HAP-1 (cell line): ENCODE results near the gene TCIRG1.

ENCODE experiments used
- DNase-seq, 2 experiments: peaks; one replicate each; pipeline ENCODE4 v3.0.0-alpha.2; 2016 to 2020; ENCODE audit warnings: low spot score in 2 of 2
- H3K27me3 ChIP-seq: fragments of 250-450 bp; sonication (Bioruptor Pico); 2 replicates; pipeline ENCODE4 v1.5.1; 2020; ENCODE audit warnings: low read depth, mild to moderate bottlenecking, moderate library complexity
- H3K36me3 ChIP-seq: fragments of 250-450 bp; sonication (Bioruptor Pico); replicated peaks from 2 replicates; pipeline ENCODE4 v1.5.1; 2020; ENCODE audit warnings: mild to moderate bottlenecking
- H3K4me1 ChIP-seq: fragments of 250-450 bp; sonication (Bioruptor Pico); 2 replicates; pipeline ENCODE4 v1.5.1; 2020; ENCODE audit warnings: mild to moderate bottlenecking
- H3K4me3 ChIP-seq: fragments of 250-450 bp; sonication (Bioruptor Pico); 2 replicates; pipeline ENCODE4 v1.5.1; 2020; ENCODE audit warnings: mild to moderate bottlenecking, moderate library complexity
- H3K9me3 ChIP-seq: fragments of 250-450 bp; sonication (Bioruptor Pico); 2 replicates; pipeline ENCODE4 v1.5.1; 2020; ENCODE audit warnings: mild to moderate bottlenecking, moderate library complexity
- in situ Hi-C: fragments of 300-500 bp; cut with MboI; formaldehyde crosslinking; loops from 3 replicates; pipeline ENCODE4 v1.14.3; 2020; ENCODE audit warnings: low sequenced_read_pairs, inconsistent platforms, mixed read lengths

TCIRG1 gene

DNA sequence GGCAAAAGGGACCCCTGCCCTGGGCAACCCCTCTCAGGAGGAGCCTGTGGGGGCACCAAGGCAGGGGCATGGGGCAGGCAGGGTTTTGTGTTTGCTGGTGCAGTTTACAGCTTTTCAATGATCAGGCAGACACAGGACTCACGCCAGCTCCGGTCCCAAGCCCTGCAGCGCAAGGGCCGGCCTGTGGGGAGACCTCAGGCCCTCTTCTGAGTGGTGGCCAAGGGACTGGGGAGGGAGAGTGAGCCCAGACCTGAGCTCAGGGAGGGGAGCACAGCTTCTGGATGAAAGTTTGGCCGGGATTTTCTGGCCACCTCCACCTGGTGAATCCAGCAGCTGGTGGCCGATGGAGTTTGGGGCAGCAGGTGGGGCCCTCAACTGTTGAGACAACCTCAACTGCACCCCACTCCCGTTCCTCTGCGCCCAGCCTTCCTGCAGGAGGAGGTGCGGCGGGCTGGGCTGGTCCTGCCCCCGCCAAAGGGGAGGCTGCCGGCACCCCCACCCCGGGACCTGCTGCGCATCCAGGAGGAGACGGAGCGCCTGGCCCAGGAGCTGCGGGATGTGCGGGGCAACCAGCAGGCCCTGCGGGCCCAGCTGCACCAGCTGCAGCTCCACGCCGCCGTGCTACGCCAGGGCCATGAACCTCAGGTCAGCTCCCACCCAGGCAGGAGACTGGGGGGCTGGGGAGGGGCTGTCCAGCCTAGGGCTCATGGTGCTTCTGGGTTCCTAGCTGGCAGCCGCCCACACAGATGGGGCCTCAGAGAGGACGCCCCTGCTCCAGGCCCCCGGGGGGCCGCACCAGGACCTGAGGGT lies 3.6 kb downstream of the TCIRG1 start:
- peaks cover 19% of the 10 kb centered on the region for H3K4me1 ChIP-seq
- peak in 1 of 2 experiments; percentile 9 for DNase-seq
- in situ Hi-C loops = no loop called here
- H3K36me3 ChIP-seq = peaks cover 3% of the 10 kb centered on the region
- H3K9me3 ChIP-seq = no peaks in the 10 kb centered on the region
- no peaks in the 10 kb centered on the region for H3K27me3 ChIP-seq
- no peak overlapping the region for H3K4me3 ChIP-seq

DNA sequence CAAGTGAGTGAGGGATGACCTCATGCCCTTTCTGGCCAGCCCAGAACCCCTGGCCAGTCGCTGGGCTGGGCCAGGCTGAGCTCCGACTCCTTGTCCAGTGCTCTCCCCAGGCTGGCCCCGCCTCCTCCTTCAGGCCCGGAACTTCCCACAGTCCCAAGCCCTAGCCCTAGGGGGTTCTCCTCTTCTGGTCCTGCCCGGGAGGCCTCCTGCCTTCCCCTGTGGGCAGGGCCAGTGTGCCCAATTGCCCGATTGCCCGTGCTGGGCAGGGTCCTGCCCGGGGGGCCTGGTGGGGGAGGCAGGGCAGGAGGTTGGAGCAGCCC lies 4.2 kb downstream of the TCIRG1 start:
- Histone ChIP-seq H3K36me3 (peaks cover 3% of the 10 kb centered on the region), H3K4me1 (peaks cover 19% of the 10 kb centered on the region), H3K9me3 (no peaks in the 10 kb centered on the region), H3K4me3 (no peak overlapping the region), H3K27me3 (no peaks in the 10 kb centered on the region)
- peak in 1 of 2 experiments; percentile 8 for DNase-seq
- in situ Hi-C loops = no loop called here

DNA sequence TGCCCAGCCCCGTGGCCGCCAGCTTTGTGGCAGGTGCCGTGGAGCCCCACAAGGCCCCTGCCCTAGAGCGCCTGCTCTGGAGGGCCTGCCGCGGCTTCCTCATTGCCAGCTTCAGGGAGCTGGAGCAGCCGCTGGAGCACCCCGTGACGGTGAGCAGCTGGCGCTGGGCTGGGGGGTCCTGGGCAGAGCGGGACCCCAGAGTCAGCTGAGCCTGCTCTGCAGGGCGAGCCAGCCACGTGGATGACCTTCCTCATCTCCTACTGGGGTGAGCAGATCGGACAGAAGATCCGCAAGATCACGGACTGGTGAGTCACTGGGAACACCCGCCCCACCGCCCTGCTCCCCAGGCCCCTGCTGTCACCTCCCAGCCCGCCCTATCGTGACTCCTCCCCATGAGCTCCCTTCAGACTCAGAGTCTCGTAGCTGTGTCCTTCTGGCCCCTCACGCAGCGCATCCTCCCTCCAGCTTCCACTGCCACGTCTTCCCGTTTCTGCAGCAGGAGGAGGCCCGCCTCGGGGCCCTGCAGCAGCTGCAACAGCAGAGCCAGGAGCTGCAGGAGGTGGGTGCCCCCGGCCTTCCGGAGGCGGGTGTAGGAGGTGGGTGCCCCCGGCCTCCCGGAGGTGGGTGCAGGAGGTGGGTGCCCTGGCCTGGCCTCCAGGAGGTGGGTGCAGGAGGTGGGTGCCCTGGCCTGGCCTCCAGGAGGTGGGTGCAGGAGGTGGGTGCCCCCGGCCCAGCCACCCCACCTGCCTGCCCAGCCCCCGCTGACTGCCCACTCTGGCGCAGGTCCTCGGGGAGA lies 4.7 kb downstream of the TCIRG1 start:
- no peaks in the 10 kb centered on the region for H3K9me3 ChIP-seq
- in situ Hi-C loops = no loop called here
- peaks cover 3% of the 10 kb centered on the region for H3K36me3 ChIP-seq
- no peak for DNase-seq
- H3K4me3 ChIP-seq = no peak overlapping the region
- H3K4me1 ChIP-seq = peaks cover 15% of the 10 kb centered on the region
- H3K27me3 ChIP-seq = no peaks in the 10 kb centered on the region

DNA sequence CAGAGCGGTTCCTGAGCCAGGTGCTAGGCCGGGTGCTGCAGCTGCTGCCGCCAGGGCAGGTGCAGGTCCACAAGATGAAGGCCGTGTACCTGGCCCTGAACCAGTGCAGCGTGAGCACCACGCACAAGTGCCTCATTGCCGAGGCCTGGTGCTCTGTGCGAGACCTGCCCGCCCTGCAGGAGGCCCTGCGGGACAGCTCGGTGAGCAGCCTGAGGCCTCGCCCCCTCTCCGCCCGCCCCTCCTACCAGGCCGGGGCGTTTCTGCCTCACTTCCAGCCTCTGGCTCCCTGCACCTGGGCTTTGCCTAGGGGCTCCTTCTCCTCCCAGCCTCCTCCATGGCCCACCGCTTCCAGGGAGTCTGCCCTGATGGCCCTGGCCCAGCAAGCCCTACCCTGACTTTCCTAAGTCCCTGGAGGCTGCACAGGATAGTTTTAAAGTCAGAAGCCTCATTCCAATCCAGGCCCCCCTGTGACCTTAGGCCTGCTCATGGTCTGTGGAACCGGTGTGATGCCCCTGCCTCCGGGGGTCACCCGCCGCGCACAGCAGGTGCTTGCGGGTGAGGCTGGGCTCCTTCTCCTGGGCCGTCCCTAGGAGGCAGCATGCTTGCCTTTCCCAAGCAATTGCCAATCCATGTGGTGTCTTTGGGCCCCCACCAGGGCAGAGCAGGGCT lies 5.5 kb downstream of the TCIRG1 start:
- Histone ChIP-seq H3K27me3 (no peaks in the 10 kb centered on the region), H3K4me3 (no peak overlapping the region), H3K9me3 (no peaks in the 10 kb centered on the region), H3K36me3 (peaks cover 8% of the 10 kb centered on the region), H3K4me1 (peaks cover 12% of the 10 kb centered on the region)
- in situ Hi-C loops = no loop called here
- no peak for DNase-seq

DNA sequence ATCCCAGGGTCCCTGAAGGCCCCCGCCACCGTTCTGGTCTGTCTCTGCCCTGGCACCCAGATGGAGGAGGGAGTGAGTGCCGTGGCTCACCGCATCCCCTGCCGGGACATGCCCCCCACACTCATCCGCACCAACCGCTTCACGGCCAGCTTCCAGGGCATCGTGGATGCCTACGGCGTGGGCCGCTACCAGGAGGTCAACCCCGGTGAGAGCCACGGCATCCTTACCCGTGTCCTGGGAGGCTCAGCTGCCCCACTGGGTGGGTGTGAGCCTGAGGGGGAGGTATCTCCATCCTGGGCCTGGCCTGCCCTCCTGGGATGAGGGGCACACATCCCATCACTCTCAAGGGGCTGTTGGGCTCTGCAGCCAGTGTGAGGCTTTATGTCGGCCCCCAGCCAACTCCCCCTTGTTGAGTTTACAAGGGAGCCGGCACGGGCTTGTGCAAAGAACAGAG lies 6.1 kb downstream of the TCIRG1 start:
- no peaks in the 10 kb centered on the region for H3K27me3 ChIP-seq
- H3K4me3 ChIP-seq = no peak overlapping the region
- H3K9me3 ChIP-seq = no peaks in the 10 kb centered on the region
- H3K4me1 ChIP-seq = peaks cover 8% of the 10 kb centered on the region
- in situ Hi-C loops = no loop called here
- DNase-seq = no peak
- peaks cover 9% of the 10 kb centered on the region for H3K36me3 ChIP-seq

DNA sequence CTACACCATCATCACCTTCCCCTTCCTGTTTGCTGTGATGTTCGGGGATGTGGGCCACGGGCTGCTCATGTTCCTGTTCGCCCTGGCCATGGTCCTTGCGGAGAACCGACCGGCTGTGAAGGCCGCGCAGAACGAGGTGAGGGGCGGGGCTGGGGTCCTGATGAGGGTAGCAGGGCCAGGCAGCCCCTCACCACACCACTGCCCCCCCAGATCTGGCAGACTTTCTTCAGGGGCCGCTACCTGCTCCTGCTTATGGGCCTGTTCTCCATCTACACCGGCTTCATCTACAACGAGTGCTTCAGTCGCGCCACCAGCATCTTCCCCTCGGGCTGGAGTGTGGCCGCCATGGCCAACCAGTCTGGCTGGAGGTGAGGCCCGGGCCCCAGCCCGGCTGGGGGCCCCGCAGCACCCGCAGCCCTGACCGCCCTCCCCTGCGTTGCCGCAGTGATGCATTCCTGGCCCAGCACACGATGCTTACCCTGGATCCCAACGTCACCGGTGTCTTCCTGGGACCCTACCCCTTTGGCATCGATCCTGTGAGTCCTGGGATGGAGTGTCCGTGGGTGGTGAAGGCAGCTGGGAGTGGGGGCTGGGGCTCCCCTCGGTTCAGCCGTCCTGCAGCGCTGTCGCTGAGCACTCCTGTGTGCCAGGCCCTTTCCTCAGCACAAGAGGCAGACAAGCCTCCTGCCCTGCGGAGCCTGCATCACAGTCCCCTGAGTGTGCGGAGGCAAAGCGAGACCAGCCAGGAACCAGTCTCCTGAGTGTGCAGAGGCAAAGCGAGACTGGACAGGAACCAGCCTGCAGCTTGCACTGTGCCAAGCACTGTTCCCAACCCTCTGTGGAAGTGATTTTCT lies 8.8 kb downstream of the TCIRG1 start:
- in situ Hi-C loops = no loop called here
- H3K36me3 ChIP-seq = peaks cover 21% of the 10 kb centered on the region; the same call in 1 of the 2 replicates
- H3K27me3 ChIP-seq = no peaks in the 10 kb centered on the region
- H3K4me3 ChIP-seq = no peak overlapping the region
- DNase-seq = no peak
- no peaks in the 10 kb centered on the region for H3K9me3 ChIP-seq
- H3K4me1 ChIP-seq = no peaks in the 10 kb centered on the region

DNA sequence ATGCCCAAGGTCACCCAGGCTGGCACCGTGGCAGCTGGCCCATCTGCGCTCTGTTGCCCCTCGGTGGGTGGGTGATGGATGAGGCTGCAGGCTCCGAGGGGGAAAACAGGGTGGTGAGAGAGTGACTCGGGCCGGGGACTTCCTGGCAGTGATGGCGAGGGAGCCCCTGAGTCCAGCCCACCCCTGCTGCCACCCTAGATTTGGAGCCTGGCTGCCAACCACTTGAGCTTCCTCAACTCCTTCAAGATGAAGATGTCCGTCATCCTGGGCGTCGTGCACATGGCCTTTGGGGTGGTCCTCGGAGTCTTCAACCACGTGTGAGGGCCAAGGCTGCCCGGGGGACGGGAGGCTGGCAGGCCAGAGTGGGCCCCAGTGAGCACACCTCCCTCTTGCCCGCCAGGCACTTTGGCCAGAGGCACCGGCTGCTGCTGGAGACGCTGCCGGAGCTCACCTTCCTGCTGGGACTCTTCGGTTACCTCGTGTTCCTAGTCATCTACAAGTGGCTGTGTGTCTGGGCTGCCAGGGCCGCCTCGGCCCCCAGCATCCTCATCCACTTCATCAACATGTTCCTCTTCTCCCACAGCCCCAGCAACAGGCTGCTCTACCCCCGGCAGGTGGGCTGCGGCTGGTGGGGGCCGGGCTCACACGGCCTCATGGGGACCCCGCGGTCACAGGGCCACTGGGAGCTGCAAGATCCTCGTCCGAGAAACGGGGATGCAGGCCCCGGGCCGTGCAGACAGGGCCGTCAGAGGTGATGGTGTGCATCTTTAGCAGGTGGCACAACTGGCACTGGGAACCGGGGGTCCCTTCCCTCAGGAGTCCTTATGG lies 10.1 kb downstream of the TCIRG1 start:
- in situ Hi-C loops = no loop called here
- DNase-seq = no peak
- Histone ChIP-seq H3K27me3 (no peaks in the 10 kb centered on the region), H3K4me1 (no peaks in the 10 kb centered on the region), H3K4me3 (no peak overlapping the region), H3K36me3 (peaks cover 28% of the 10 kb centered on the region; the same call in 1 of the 2 replicates), H3K9me3 (no peaks in the 10 kb centered on the region)

DNA sequence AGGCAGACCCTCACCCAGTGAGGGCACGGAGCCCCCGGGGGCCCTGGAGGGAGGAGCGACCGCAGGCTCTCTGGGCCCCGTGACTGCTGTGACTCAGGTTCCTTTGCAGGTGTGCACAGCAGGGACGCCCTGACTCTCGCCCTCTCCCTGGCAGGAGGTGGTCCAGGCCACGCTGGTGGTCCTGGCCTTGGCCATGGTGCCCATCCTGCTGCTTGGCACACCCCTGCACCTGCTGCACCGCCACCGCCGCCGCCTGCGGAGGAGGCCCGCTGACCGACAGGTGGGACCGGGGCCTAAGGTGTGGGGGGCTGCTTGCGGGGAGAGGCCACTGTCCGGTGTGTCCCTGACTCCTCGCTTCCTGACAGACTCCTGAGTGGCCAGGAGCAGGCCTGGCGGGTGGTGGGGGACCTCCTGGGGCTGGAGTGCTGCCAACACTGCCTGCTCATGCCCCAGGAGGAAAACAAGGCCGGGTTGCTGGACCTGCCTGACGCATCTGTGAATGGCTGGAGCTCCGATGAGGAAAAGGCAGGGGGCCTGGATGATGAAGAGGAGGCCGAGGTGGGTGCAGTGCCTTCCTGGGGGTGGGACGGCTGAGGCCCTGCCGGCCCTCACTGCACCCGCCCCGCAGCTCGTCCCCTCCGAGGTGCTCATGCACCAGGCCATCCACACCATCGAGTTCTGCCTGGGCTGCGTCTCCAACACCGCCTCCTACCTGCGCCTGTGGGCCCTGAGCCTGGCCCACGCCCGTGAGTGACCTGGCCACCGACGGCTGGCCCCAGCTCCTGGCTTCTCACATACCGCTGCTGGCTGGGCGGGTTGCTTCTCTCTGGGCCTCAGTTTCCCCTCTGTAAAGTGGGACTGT lies 10.9 kb downstream of the TCIRG1 start:
- no peak overlapping the region for H3K4me3 ChIP-seq
- DNase-seq = no peak
- no peaks in the 10 kb centered on the region for H3K4me1 ChIP-seq
- no peaks in the 10 kb centered on the region for H3K27me3 ChIP-seq
- H3K9me3 ChIP-seq = no peaks in the 10 kb centered on the region
- peaks cover 28% of the 10 kb centered on the region; the same call in 1 of the 2 replicates for H3K36me3 ChIP-seq
- in situ Hi-C loops = no loop called here

DNA sequence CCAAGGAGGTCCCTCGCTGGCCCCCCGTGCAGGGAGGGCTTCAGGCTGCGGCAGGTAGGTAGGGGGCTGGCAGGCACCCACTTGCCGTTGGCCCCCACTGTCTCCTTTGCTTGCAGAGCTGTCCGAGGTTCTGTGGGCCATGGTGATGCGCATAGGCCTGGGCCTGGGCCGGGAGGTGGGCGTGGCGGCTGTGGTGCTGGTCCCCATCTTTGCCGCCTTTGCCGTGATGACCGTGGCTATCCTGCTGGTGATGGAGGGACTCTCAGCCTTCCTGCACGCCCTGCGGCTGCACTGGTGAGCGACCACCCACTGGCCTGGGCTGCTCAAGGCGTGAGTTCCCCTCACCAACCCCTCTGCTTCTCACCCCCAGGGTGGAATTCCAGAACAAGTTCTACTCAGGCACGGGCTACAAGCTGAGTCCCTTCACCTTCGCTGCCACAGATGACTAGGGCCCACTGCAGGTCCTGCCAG lies 11.6 kb downstream of the TCIRG1 start:
- no peaks in the 10 kb centered on the region for H3K27me3 ChIP-seq
- H3K9me3 ChIP-seq = no peaks in the 10 kb centered on the region
- no peak for DNase-seq
- no peaks in the 10 kb centered on the region for H3K4me1 ChIP-seq
- in situ Hi-C loops = no loop called here
- H3K36me3 ChIP-seq = peaks cover 25% of the 10 kb centered on the region; the same call in 1 of the 2 replicates
- no peak overlapping the region for H3K4me3 ChIP-seq

DNA sequence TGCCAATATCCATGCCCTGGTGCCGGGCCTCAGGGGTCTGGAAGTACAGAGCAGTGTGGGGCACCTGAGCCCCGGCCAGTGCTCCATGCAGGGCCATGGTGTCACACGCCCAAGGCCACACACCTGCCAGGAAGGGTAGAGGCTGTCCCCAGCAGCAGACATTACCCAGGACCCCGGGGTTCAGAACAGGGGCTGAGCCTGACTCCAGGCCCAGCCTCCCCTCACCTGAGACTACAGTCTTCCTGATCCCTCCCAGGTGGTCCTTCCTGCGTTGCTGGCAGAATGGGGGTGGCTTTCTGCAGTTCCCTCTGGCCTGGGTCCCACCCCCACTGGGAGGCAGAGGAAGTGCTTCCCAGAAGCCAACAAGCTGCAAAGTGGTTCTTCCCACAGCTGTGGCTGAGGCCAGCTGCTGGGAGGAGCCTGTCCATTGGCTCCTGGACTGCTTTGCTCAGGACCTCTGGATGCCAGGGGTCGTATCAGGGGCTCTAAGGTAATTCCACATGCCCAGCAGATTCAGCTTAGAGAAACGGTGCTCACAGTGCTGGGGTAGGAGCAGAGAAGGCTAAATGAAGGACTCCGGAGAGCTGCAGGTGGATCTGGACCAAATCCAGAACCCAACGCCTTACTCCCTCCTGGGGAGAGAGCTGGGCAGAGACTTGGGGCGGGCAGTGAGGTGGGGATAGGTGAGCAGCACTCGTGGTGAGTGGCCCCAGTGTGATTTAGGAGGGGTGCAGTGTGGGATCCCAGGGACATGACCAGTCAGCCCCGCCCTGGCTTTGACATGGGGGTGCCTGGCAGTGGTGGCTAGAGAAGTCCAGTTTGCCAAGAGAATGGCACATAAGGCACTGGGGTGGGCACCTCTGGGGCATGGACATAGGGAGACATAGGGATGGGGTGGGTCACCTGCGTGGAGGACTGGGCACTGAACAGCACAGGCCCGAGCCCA lies 12.6 kb downstream of the TCIRG1 start:
- DNase-seq = no peak
- Histone ChIP-seq H3K27me3 (no peaks in the 10 kb centered on the region), H3K9me3 (no peaks in the 10 kb centered on the region), H3K4me3 (no peak overlapping the region), H3K4me1 (no peaks in the 10 kb centered on the region), H3K36me3 (peaks cover 25% of the 10 kb centered on the region; the same call in 1 of the 2 replicates)
- in situ Hi-C loops = no loop called here
